ENCODE measurements around the gene HMMR.

- TF ChIP-seq CTCF (optimal IDR thresholded peaks at IDR 0.05 in 1 of 3, IDR thresholded peaks at IDR 0.05 in 1 of 3, conservative IDR thresholded peaks at IDR 0.05 in 1 of 3; ENCODE audit: extremely low read depth in 1 of 3, insufficient read depth in 2 of 3, low read length in 3 of 3): no peak
- no peak for TF ChIP-seq EZH2 (IDR thresholded peaks at IDR 0.05; ENCODE audit: low read length)
Measured at GRCh38 chr5:163532171-163533084, 72.0 kb downstream of the HMMR start.
